Measurements from ENCODE around the gene HMGN3. TPM values are rescaled to one million over a fixed set of nuclear protein-coding genes. Genes with fewer than 3 reads are reported as not detected.
"Not testable (repeated sequence)": the region's sequence is repeated elsewhere in the genome, so short reads cannot be mapped to it uniquely, and the experiment has no call there.

The HMGN3 gene
- total and polyA plus RNA-seq, 2 of the 4 experiments (the other 2 are of a cell fraction) = 6.8 to 35.5 TPM

DNA sequence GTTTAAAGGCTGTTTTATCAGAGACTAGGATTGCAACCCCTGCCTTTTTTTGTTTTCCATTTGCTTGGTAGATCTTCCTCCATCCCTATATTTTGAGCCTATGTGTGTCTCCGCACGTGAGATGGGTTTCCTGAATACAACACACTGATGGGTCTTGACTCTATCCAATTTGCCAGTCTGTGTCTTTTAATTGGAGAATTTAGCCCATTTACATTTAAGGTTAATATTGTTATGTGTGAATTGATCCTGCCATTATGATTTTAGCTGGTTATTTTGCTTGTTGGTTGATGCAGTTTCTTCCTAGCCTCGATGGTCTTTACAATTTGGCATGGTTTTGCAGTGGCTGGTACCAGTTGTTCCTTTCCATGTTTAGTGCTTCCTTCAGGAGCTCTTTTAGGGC, 20.6 kb upstream of the HMGN3 start:
- H2BK5ac ChIP-seq (ENCODE audit: low read depth, low read length, poor library complexity, severe bottlenecking); H3K4me1 ChIP-seq (ENCODE audit: control insufficient read depth, insufficient read depth, low read length); H3K56ac ChIP-seq (ENCODE audit: extremely low read depth, insufficient read depth, low read length); H3K9me3 ChIP-seq (ENCODE audit: control insufficient read depth, insufficient read depth, low read length); dilution Hi-C loops (cut with HindIII; ENCODE audit: low sequenced_read_pairs, unreplicated experiment); H2BK20ac ChIP-seq (ENCODE audit: low read depth, low read length); H2AK9ac ChIP-seq (replicated peaks; ENCODE audit: low read depth, low read length, poor library complexity); H2AFZ ChIP-seq (replicated peaks; ENCODE audit: low read length, poor library complexity); H2AK5ac ChIP-seq (ENCODE audit: low read depth, low read length); H3K27me3 ChIP-seq (ENCODE audit: control insufficient read depth, insufficient read depth, low read length); H3K23ac ChIP-seq (ENCODE audit: low read depth, low read length); H3K4me3 ChIP-seq (ENCODE audit: insufficient read depth, low read depth, low read length); H4K91ac ChIP-seq (ENCODE audit: insufficient read depth, low read depth, low read length); H4K8ac ChIP-seq (ENCODE audit: low read depth in 2 of 2, low read length in 2 of 2); DNase-seq; H3K14ac ChIP-seq (replicated peaks; ENCODE audit: low read depth, low read length); H3K18ac ChIP-seq (ENCODE audit: low read depth, low read length); H3K4ac ChIP-seq (ENCODE audit: low read depth, low read length); CTCF ChIA-PET; H3K36me3 ChIP-seq (ENCODE audit: control insufficient read depth, insufficient read depth, low read length); H4K5ac ChIP-seq (ENCODE audit: low read depth, low read length); in situ Hi-C loops (cut with MboI; ENCODE audit: low sequenced_read_pairs); H3K27ac ChIP-seq (ENCODE audit: insufficient read depth, low read length); H4K20me1 ChIP-seq (ENCODE audit: insufficient read depth, low read length); H3K4me2 ChIP-seq (ENCODE audit: low read depth, low read length); H2BK120ac ChIP-seq (ENCODE audit: low read depth, low read length); BruUV-seq (replicated peaks); H3K79me1 ChIP-seq (ENCODE audit: low read depth in 1 of 2, low read length in 2 of 2); H2BK15ac ChIP-seq (ENCODE audit: low read depth, low read length); H3K9me1 ChIP-seq (ENCODE audit: insufficient read depth, low read length); POLR2A ChIA-PET (ENCODE audit: unreplicated experiment); ATAC-seq (ENCODE audit: low read depth); H3K9ac ChIP-seq (ENCODE audit: low read depth, low read length): not testable (repeated sequence)
- no CpG with 5 or more reads among the region's 3 CpGs for WGBS, 2 experiments (ENCODE audit: extremely low coverage in 2 of 2, insufficient read length in 1 of 2)
- intact Hi-C loops (cut with micrococcal nuclease) = loop anchor here (1.0 kb wide), 1 partner anchor 21 kb away; the partner anchor contains the start of gene HMGN3
